HCT116 (cell line): ENCODE measurements around the gene C11orf98. TPM values are rescaled to one million over a fixed set of nuclear protein-coding genes. Genes with fewer than 3 reads are reported as not detected.

Experiments used
- ATAC-seq: fragments of 200-7000 bp; cut with Tn5 transposase; 2 replicates; pipeline ENCODE4 v1.9.1; 2020; ENCODE audit warnings: mild to moderate bottlenecking, moderate library complexity
- BruUV-seq: library from RNA; stranded (reverse); fragments of 400-500 nt; replicated peaks from 2 replicates; lab custom pipeline; 2021; lab: Mats Ljungman, UMichigan
- CTCF ChIA-PET: fragments of 300-600 bp; sonication (Branson Sonifier 250); formaldehyde crosslinking; loops from one replicate; lab custom pipeline; 2021; ENCODE audit warnings: antibody characterized with exemption; lab: Charles Lee
- POLR2A ChIA-PET: fragments of 300-600, 350-600 bp; sonication (Branson Sonifier 250); formaldehyde crosslinking; loops from one replicate; lab custom pipeline; 2021; ENCODE audit warnings: antibody characterized with exemption; lab: Charles Lee
- RAD21 ChIA-PET, 2 experiments: fragments of 300-600 bp; sonication (Branson Sonifier 250); formaldehyde crosslinking; loops; one replicate each; lab custom pipeline; 2023; ENCODE audit warnings: low total read pairs in 2 of 2; ENCODE audit not compliant: uncharacterized antibody in 2 of 2, unreplicated experiment in 2 of 2, low non-redundant PET in 1 of 2; lab: Charles Lee
- DNase-seq: peaks from one replicate; pipeline ENCODE4 v3.0.0-alpha.2; 2010; ENCODE audit warnings: low read depth, low spot score
- H2AFZ ChIP-seq: fragments of 200-600 bp; shearing (Covaris generic), sonication (generic); 2 replicates; pipeline ENCODE4 v1.6.1; 2017; ENCODE audit warnings: low read depth, mixed run types, mixed read lengths, antibody characterized with exemption, low read length; ENCODE audit not compliant: poor library complexity, severe bottlenecking
- H3K27ac ChIP-seq: 2 replicates; pipeline ENCODE4 v1.5.1; 2012; ENCODE audit warnings: low read depth, low read length
- H3K27me3 ChIP-seq: fragments of 200-600 bp; sonication (generic); 2 replicates; pipeline ENCODE4 v1.6.1; 2016; ENCODE audit warnings: mixed run types, low read length, mixed read lengths; ENCODE audit not compliant: insufficient read depth
- H3K36me3 ChIP-seq, 2 experiments: fragments of 200-500 bp in 1 of 2; fragments of 200-600 bp in 1 of 2; sonication (Bioruptor generic) in 1 of 2; sonication (generic) in 1 of 2; 2 replicates each; pipeline versions ENCODE4 v1.5.1 to v1.6.1; 2014 to 2016; ENCODE audit warnings: low read length in 2 of 2, inconsistent platforms in 1 of 2, mixed read lengths in 1 of 2, mixed run types in 1 of 2; ENCODE audit not compliant: insufficient read depth in 2 of 2, control insufficient read depth in 1 of 2
- H3K4me1 ChIP-seq, 2 experiments: fragments of 200-600 bp in 1 of 2; sonication (generic) in 1 of 2; 2 replicates each; pipeline versions ENCODE4 v1.5.1 to v1.6.1; 2012 to 2017; ENCODE audit warnings: low read length in 2 of 2, inconsistent platforms in 1 of 2, mild to moderate bottlenecking in 1 of 2, mixed read lengths in 1 of 2, mixed run types in 1 of 2, moderate library complexity in 1 of 2; ENCODE audit not compliant: insufficient read depth in 2 of 2, control insufficient read depth in 1 of 2
- H3K4me2 ChIP-seq: fragments of 200-600 bp; sonication (generic); 2 replicates; pipeline ENCODE4 v1.6.1; 2017; ENCODE audit warnings: mixed run types, low read length, mixed read lengths
- H3K4me3 ChIP-seq, 2 experiments: fragments of 200-600 bp in 1 of 2; sonication (generic) in 1 of 2; replicated peaks in 1 of 2; 2 replicates each; pipeline ENCODE4 v1.5.1; 2011 to 2016; ENCODE audit warnings: low read length in 2 of 2, control low read depth in 1 of 2, low read depth in 1 of 2, mild to moderate bottlenecking in 1 of 2, mixed read lengths in 1 of 2, mixed run types in 1 of 2
- H3K79me2 ChIP-seq: fragments of 200-600 bp; sonication (generic); 2 replicates; pipeline ENCODE4 v1.6.1; 2017; ENCODE audit warnings: mild to moderate bottlenecking, mixed run types, low read length, moderate library complexity, mixed read lengths; ENCODE audit not compliant: insufficient read depth
- H3K9ac ChIP-seq: fragments of 200-600 bp; sonication (generic); 2 replicates; pipeline ENCODE4 v1.6.1; 2016; ENCODE audit warnings: low read length, mixed read lengths
- H3K9me2 ChIP-seq: fragments of 200-600 bp; sonication (generic), shearing (Covaris generic); 2 replicates; pipeline ENCODE4 v1.6.1; 2017; ENCODE audit warnings: mixed run types, mild to moderate bottlenecking, moderate library complexity; ENCODE audit not compliant: insufficient read depth
- H3K9me3 ChIP-seq, 2 experiments: fragments of 200-500 bp in 1 of 2; fragments of 200-600 bp in 1 of 2; sonication (Bioruptor generic) in 1 of 2; sonication (generic) in 1 of 2; 2 replicates each; pipeline ENCODE4 v1.6.1; 2014 to 2017; ENCODE audit warnings: low read length in 2 of 2, mixed read lengths in 2 of 2, inconsistent platforms in 1 of 2, low read depth in 1 of 2, mild to moderate bottlenecking in 1 of 2, mixed run types in 1 of 2, moderate library complexity in 1 of 2; ENCODE audit not compliant: control insufficient read depth in 1 of 2, insufficient read depth in 1 of 2
- H4K20me1 ChIP-seq: fragments of 200-600 bp; sonication (generic), shearing (Covaris generic); 2 replicates; pipeline ENCODE4 v1.6.1; 2017; ENCODE audit warnings: mixed run types, mild to moderate bottlenecking, moderate library complexity; ENCODE audit not compliant: insufficient read depth
- ATF3 ChIP-seq: IDR thresholded peaks from 2 replicates; pipeline ENCODE4 v1.6.1; 2012
- CBX3 ChIP-seq: IDR thresholded peaks from 2 replicates; pipeline ENCODE4 v1.6.1; 2012; ENCODE audit warnings: low read depth
- CTCF ChIP-seq, 3 experiments: fragments of 200-600 bp in 1 of 3; sonication (generic) in 1 of 3; IDR thresholded peaks in 2 of 3; conservative IDR thresholded peaks in 1 of 3; 2 replicates each; pipeline ENCODE4 v1.5.1; 2012 to 2017; ENCODE audit warnings: low read depth in 2 of 3, low read length in 2 of 3, antibody characterized with exemption in 1 of 3, borderline replicate concordance in 1 of 3, control low read depth in 1 of 3, mild to moderate bottlenecking in 1 of 3, mixed read lengths in 1 of 3, mixed run types in 1 of 3, moderate library complexity in 1 of 3; ENCODE audit not compliant: insufficient read depth in 1 of 3
- JUND ChIP-seq: IDR thresholded peaks from 2 replicates; pipeline ENCODE4 v1.6.1; 2012
- TCF7L2 ChIP-seq: IDR thresholded peaks from 2 replicates; pipeline ENCODE4 v1.7.0; 2011; ENCODE audit warnings: borderline replicate concordance, inconsistent platforms; ENCODE audit not compliant: insufficient read depth, insufficient read length; ENCODE audit errors: extremely low read depth
- ZFX ChIP-seq: fragments of 450-650 bp; IDR thresholded peaks from 2 replicates; pipeline ENCODE4 v1.6.1; 2017
- ZNF274 ChIP-seq: fragments of 200-500 bp; sonication (Bioruptor generic); IDR thresholded peaks from 2 replicates; pipeline ENCODE4 v1.6.1; 2014; ENCODE audit warnings: mild to moderate bottlenecking, low read depth, low read length, inconsistent platforms
- intact Hi-C: fragments of 100-400 bp; cut with micrococcal nuclease; formaldehyde crosslinking; loops from 2 replicates; pipeline ENCODE4 v1.10.0; 2022
- total RNA-seq: library from RNA; stranded (reverse); gene quantifications from one replicate; pipeline ENCODE4 v1.2.1, GENCODE V29; 2021; ENCODE audit not compliant: unreplicated experiment

The C11orf98 gene
- total RNA-seq, 1 experiment from 2014 or later: 121 TPM

GRCh38 chr11:62707277-62707861 is 42.4 kb upstream of the C11orf98 start, which contains the start of the genes BSCL2 and GNG3:
BSCL2 (minus strand) TSS chr11:62707424; CDS start chr11:62707195, 229 bp downstream.
GNG3 (plus strand) TSS chr11:62707676; CDS start chr11:62708296, 620 bp downstream.
- no peaks in the 10 kb centered on the region for H3K27me3 ChIP-seq
- H3K4me3 ChIP-seq: peak within 1 kb of the TSS; percentile 16 to 75; a peak in 1 of 4 replicates
- CTCF ChIA-PET: interaction anchor here (0.6 to 1.2 kb wide), 2 partner anchors 13 to 283 kb away, joined by 3 read pairs; no protein-coding TSS in a partner anchor
- RAD21 ChIA-PET: no interaction called here
- no TSS peak for BruUV-seq
- no peaks in the 10 kb centered on the region for H4K20me1 ChIP-seq
- POLR2A ChIA-PET: no interaction called here
- peaks cover 15% of the 10 kb centered on the region for H3K79me2 ChIP-seq
- ATAC-seq (no peak), DNase-seq (no peak)
- H3K9me3 ChIP-seq: no peaks in the 10 kb centered on the region
- no peak within 1 kb of the TSS for H2AFZ ChIP-seq
- H3K4me2 ChIP-seq: peak within 1 kb of the TSS; percentile 85
- peak within 1 kb of the TSS; percentile 84; the same call in 1 of the 2 replicates for H3K9ac ChIP-seq
- no peaks in the 10 kb centered on the region for H3K9me2 ChIP-seq
- peaks cover 5 to 20% of the 10 kb centered on the region in 2 experiments for H3K4me1 ChIP-seq
- peaks cover 7 to 30% of the 10 kb centered on the region in 2 experiments; a peak in 3 of 4 replicates for H3K36me3 ChIP-seq
- intact Hi-C loops: no loop called here
- TF ChIP-seq CBX3 (no peak), JUND (no peak), TCF7L2 (no peak), ATF3 (no peak), ZNF274 (no peak), ZFX (no peak), CTCF (IDR thresholded peaks at IDR 0.05 in 2 of 3, conservative IDR thresholded peaks at IDR 0.05 in 1 of 3; ENCODE audit: borderline replicate concordance in 1 of 3, insufficient read depth in 1 of 3, low read depth in 2 of 3, low read length in 2 of 3) (no peak)
- peak within 1 kb of the TSS; percentile 80 for H3K27ac ChIP-seq
